Activated CD8-positive, alpha-beta T cell treated with anti-CD3 and anti-CD28 coated beads, Interleukin-2, amount 10 ng/mL, durations not matched to agents 7 days and 5 days (primary cell): ENCODE results near the gene NEURL4. TPM values are rescaled to one million over a fixed set of nuclear protein-coding genes. Genes with fewer than 3 reads are reported as not detected.

Source experiments
- total RNA-seq, 2 experiments: library from RNA; stranded (reverse); gene quantifications; one replicate each; pipeline ENCODE4 v1.2.3, GENCODE V29; 2021

Gene NEURL4
- total RNA-seq, 2 experiments from 2014 or later, result 45.6 to 47.0 TPM

Other genes with a start within 250 kb of the NEURL4 start
- not detected for gene CLEC10A, start 249.1 kb downstream of the NEURL4 start, total RNA-seq
- not detected for gene ASGR2, start 214.5 kb downstream of the NEURL4 start, total RNA-seq
- 1 to 10 TPM in 1 of 2 experiments, under 1 TPM in 1; 0.63 to 1.3 TPM for gene ASGR1, start 150.0 kb downstream of the NEURL4 start, total RNA-seq
- 10 to 100 TPM; 10.1 to 11.7 TPM for gene DLG4, start 109.5 kb downstream of the NEURL4 start, total RNA-seq
- gene ACADVL, start 109.4 kb downstream of the NEURL4 start, total RNA-seq, result 100 to 1,000 TPM; 348 to 371 TPM
- 10 to 100 TPM; 52.4 to 56.6 TPM for gene DVL2, start 94.8 kb downstream of the NEURL4 start, total RNA-seq
- 10 to 100 TPM; 53.6 to 57.9 TPM for gene PHF23, start 89.9 kb downstream of the NEURL4 start, total RNA-seq
- 100 to 1,000 TPM; 203 to 227 TPM for gene GABARAP, start 86.9 kb downstream of the NEURL4 start, total RNA-seq
- 100 to 1,000 TPM; 171 to 186 TPM for gene CTDNEP1, start 77.6 kb downstream of the NEURL4 start, total RNA-seq
- 10 to 100 TPM; 63.5 to 66.1 TPM for gene ELP5, start 77.1 kb downstream of the NEURL4 start, total RNA-seq
- gene CLDN7, start 66.9 kb downstream of the NEURL4 start, total RNA-seq, result 1 to 10 TPM; 1.1 to 1.3 TPM
- not detected for gene SLC2A4, start 47.6 kb downstream of the NEURL4 start, total RNA-seq
- under 1 TPM; 0.37 to 0.66 TPM for gene YBX2, start 34.7 kb downstream of the NEURL4 start, total RNA-seq
- gene EIF5A, start 21.7 kb downstream of the NEURL4 start, total RNA-seq, result 100 to 1,000 TPM; 685 to 690 TPM
- 10 to 100 TPM; 86.3 to 88.0 TPM for gene GPS2, start 14.0 kb downstream of the NEURL4 start, total RNA-seq
- 100 to 1,000 TPM; 573 to 605 TPM for gene ACAP1, start 7.2 kb upstream of the NEURL4 start, total RNA-seq
- gene KCTD11, start 22.8 kb upstream of the NEURL4 start, total RNA-seq, result 10 to 100 TPM; 11.4 to 11.8 TPM
- not detected for gene TMEM95, start 25.8 kb upstream of the NEURL4 start, total RNA-seq
- gene TNK1, start 51.8 kb upstream of the NEURL4 start, total RNA-seq, result 1 to 10 TPM; 2.1 to 2.6 TPM
- 10 to 100 TPM; 87.9 to 92.6 TPM for gene PLSCR3, start 65.2 kb upstream of the NEURL4 start, total RNA-seq
- gene TMEM256, start 74.8 kb upstream of the NEURL4 start, total RNA-seq, result 10 to 100 TPM; 61.8 to 62.3 TPM
- gene NLGN2, start 78.5 kb upstream of the NEURL4 start, total RNA-seq, result 1 to 10 TPM; 4.7 to 5.2 TPM
- not detected for gene SPEM1, start 91.0 kb upstream of the NEURL4 start, total RNA-seq
- not detected for gene SPEM2, start 96.3 kb upstream of the NEURL4 start, total RNA-seq
- not detected for gene SPEM3, start 99.5 kb upstream of the NEURL4 start, total RNA-seq
- gene TMEM102, start 106.1 kb upstream of the NEURL4 start, total RNA-seq, result 10 to 100 TPM; 16.5 to 18.1 TPM
- 10 to 100 TPM; 16.6 to 18.8 TPM for gene FGF11, start 110.2 kb upstream of the NEURL4 start, total RNA-seq
- gene CHRNB1, start 115.7 kb upstream of the NEURL4 start, total RNA-seq, result 10 to 100 TPM; 14.1 to 15.7 TPM
- gene ZBTB4, start 150.3 kb upstream of the NEURL4 start, total RNA-seq, result 10 to 100 TPM; 29.8 to 30.0 TPM
- not detected for gene SLC35G6, start 152.1 kb upstream of the NEURL4 start, total RNA-seq
- gene POLR2A, start 155.0 kb upstream of the NEURL4 start, total RNA-seq, result 100 to 1,000 TPM; 183 to 185 TPM
- gene TNFSF12, start 219.7 kb upstream of the NEURL4 start, total RNA-seq, result 100 to 1,000 TPM in 1 of 2 experiments, 10 to 100 TPM in 1; 93.7 to 100 TPM
- gene TNFSF13, start 229.4 kb upstream of the NEURL4 start, total RNA-seq, result 1 to 10 TPM; 8.0 to 9.0 TPM
- gene SENP3, start 232.6 kb upstream of the NEURL4 start, total RNA-seq, result 10 to 100 TPM; 54.4 to 62.0 TPM